GM12878 (cell line): ENCODE measurements around the gene PRUNE1. TPM values are rescaled to one million over a fixed set of nuclear protein-coding genes. Genes with fewer than 3 reads are reported as not detected.
A peak's percentile ranks its signal among the peaks of the same experiment; 100 is the strongest.

Experiments
- ATAC-seq: fragments of 200-7000 bp; cut with Tn5 transposase; 3 replicates; pipeline ENCODE4 v1.9.1; 2020; ENCODE audit warnings: mild to moderate bottlenecking, moderate library complexity
- BruUV-seq: library from RNA; stranded (reverse); fragments of 400-500 nt; replicated peaks from 2 replicates; lab custom pipeline; 2021; lab: Mats Ljungman, UMichigan
- CTCF ChIA-PET: fragments of 300-600 bp; sonication (Branson Sonifier 250); formaldehyde crosslinking; extraction: SDS; loops from one replicate; lab custom pipeline; 2021; ENCODE audit warnings: inconsistent platforms; lab: Yijun Ruan, JAX
- POLR2A ChIA-PET: fragments of 350-600 bp; formaldehyde crosslinking; extraction: SDS; loops from one replicate; lab custom pipeline; 2021; ENCODE audit warnings: inconsistent platforms; lab: Charles Lee
- RAD21 ChIA-PET: fragments of 300-600 bp; sonication (Branson Sonifier 250); formaldehyde crosslinking; loops from one replicate; lab custom pipeline; 2023; ENCODE audit warnings: antibody characterized with exemption; ENCODE audit not compliant: unreplicated experiment; lab: Charles Lee
- SMC1A ChIA-PET: fragments of 300-600 bp; sonication (Branson Sonifier 250); formaldehyde crosslinking; loops from one replicate; lab custom pipeline; 2023; ENCODE audit not compliant: unreplicated experiment, uncharacterized antibody; lab: Charles Lee
- DNase-seq: peaks from one replicate; pipeline ENCODE4 v3.0.0-alpha.2; 2011; ENCODE audit warnings: low read depth, low spot score
- FAIRE-seq: peaks from 3 replicates; lab custom pipeline; 2011; peaks lifted over from hg19 to GRCh38; lab: Jason Lieb, UNC
- H2AFZ ChIP-seq: 2 replicates; pipeline ENCODE4 v1.6.0; 2011; ENCODE audit warnings: low read depth, low read length, control low read depth; ENCODE audit not compliant: control insufficient read depth
- H3K27ac ChIP-seq: 2 replicates; pipeline ENCODE4 v1.5.1; 2011; ENCODE audit warnings: control low read depth; ENCODE audit not compliant: control insufficient read depth, insufficient read depth
- H3K27me3 ChIP-seq, 2 experiments: replicated peaks in 1 of 2; 2 replicates each; pipeline versions ENCODE4 v1.6.0 to v1.6.1; 2011; ENCODE audit warnings: low read length in 1 of 2; ENCODE audit not compliant: control insufficient read depth in 2 of 2, insufficient read depth in 2 of 2
- H3K36me3 ChIP-seq, 2 experiments: 2 replicates each; pipeline ENCODE4 v1.5.1; 2011; ENCODE audit warnings: low read length in 1 of 2; ENCODE audit not compliant: control insufficient read depth in 2 of 2, insufficient read depth in 2 of 2
- H3K4me1 ChIP-seq: 2 replicates; pipeline ENCODE4 v1.6.1; 2011; ENCODE audit warnings: mild to moderate bottlenecking, low read length, moderate library complexity, mixed read lengths; ENCODE audit not compliant: control insufficient read depth, insufficient read depth
- H3K4me2 ChIP-seq: 2 replicates; pipeline ENCODE4 v1.6.0; 2011; ENCODE audit warnings: control low read depth; ENCODE audit not compliant: control insufficient read depth, insufficient read depth
- H3K4me3 ChIP-seq: fragments of 200-600 bp; sonication (generic); 2 replicates; pipeline ENCODE4 v1.5.1; 2016
- H3K79me2 ChIP-seq: 2 replicates; pipeline ENCODE4 v1.6.0; 2011; ENCODE audit warnings: low read length; ENCODE audit not compliant: control insufficient read depth, insufficient read depth
- H3K9ac ChIP-seq: 2 replicates; pipeline ENCODE4 v1.8.0; 2011; ENCODE audit warnings: low read length, control low read depth, mixed read lengths; ENCODE audit not compliant: control insufficient read depth, insufficient read depth
- H3K9me3 ChIP-seq: replicated peaks from 3 replicates; pipeline ENCODE4 v1.5.1; 2011; ENCODE audit warnings: mild to moderate bottlenecking, low read length; ENCODE audit not compliant: control insufficient read depth, insufficient read depth
- H4K20me1 ChIP-seq: 2 replicates; pipeline ENCODE4 v1.6.0; 2011; ENCODE audit not compliant: control insufficient read depth, insufficient read depth
- BACH1 ChIP-seq: fragments of 450-650 bp; IDR thresholded peaks from 2 replicates; pipeline ENCODE4 v1.6.1; 2017; ENCODE audit warnings: mild to moderate bottlenecking, borderline replicate concordance
- DPF2 ChIP-seq: fragments of 450-650 bp; IDR thresholded peaks from 2 replicates; pipeline ENCODE4 v1.6.1; 2017; ENCODE audit warnings: mild to moderate bottlenecking
- EED ChIP-seq: sonication (generic); IDR thresholded peaks from 2 replicates; pipeline ENCODE4 v1.6.1; 2016; ENCODE audit warnings: antibody characterized with exemption, low read depth
- HCFC1 ChIP-seq: fragments of 150-350 bp; IDR thresholded peaks from 2 replicates; pipeline ENCODE4 v1.6.1; 2014; ENCODE audit warnings: low read length
- HSF1 ChIP-seq: fragments of 150-350 bp; IDR thresholded peaks from 2 replicates; pipeline ENCODE4 v1.6.1; 2014; ENCODE audit warnings: mild to moderate bottlenecking, low read depth, low read length
- LARP7 ChIP-seq: fragments of 450-650 bp; IDR thresholded peaks from 2 replicates; pipeline ENCODE4 v1.6.1; 2017; ENCODE audit warnings: mild to moderate bottlenecking
- NFYB ChIP-seq: IDR thresholded peaks from 2 replicates; pipeline ENCODE4 v1.6.1; 2011; ENCODE audit warnings: low read depth, mild to moderate bottlenecking, low read length, improper control_type of control experiment, moderate library complexity; ENCODE audit not compliant: insufficient read depth
- POLR2A ChIP-seq: IDR thresholded peaks from 2 replicates; pipeline ENCODE4 v1.6.1; 2011; ENCODE audit warnings: low read depth, mild to moderate bottlenecking, low read length
- RB1 ChIP-seq: fragments of 450-650 bp; formaldehyde crosslinking; IDR thresholded peaks from 2 replicates; pipeline ENCODE4 v1.6.1; 2017; ENCODE audit warnings: mild to moderate bottlenecking, borderline replicate concordance
- SIN3A ChIP-seq: IDR thresholded peaks from 2 replicates; pipeline ENCODE4 v1.6.1; 2012; ENCODE audit warnings: low read depth, low read length, improper control_type of control experiment
- SP1 ChIP-seq: IDR thresholded peaks from one replicate; pipeline ENCODE4 v1.6.1; 2011; ENCODE audit warnings: low read depth, low read length
- ZNF207 ChIP-seq: fragments of 450-650 bp; IDR thresholded peaks from 2 replicates; pipeline ENCODE4 v1.6.1; 2014; ENCODE audit warnings: antibody characterized with exemption, mild to moderate bottlenecking, borderline replicate concordance
- ZSCAN29 ChIP-seq: fragments of 450-650 bp; IDR thresholded peaks from 2 replicates; pipeline ENCODE4 v1.6.1; 2017; ENCODE audit warnings: mild to moderate bottlenecking, moderate library complexity
- WGBS: methylation state at CpG from one replicate; pipeline ENCODE4 v1.1.6; 2016; ENCODE audit warnings: low lambda C conversion rate; ENCODE audit not compliant: insufficient replicate concordance, insufficient coverage; ENCODE audit errors: missing lambda C conversion rate; 5-methylcytosine and 5-hydroxymethylcytosine counted together
- in situ Hi-C: fragments of 300-500 bp; cut with MboI; formaldehyde crosslinking; loops from 9 replicates; pipeline ENCODE4 v1.14.3; 2018; ENCODE audit warnings: mixed read lengths
- intact Hi-C: fragments of 100-400 bp; cut with micrococcal nuclease; formaldehyde crosslinking; loops from one replicate; pipeline ENCODE4 v1.14.2; 2022; ENCODE audit not compliant: unreplicated experiment
- polyA plus RNA-seq, 11 experiments: library from polyadenylated mRNA; depleted of rRNA in 4 of 11; unstranded in 6 of 11; stranded (reverse) in 5 of 11; fragments of >200 nt; fragmentation: Nextera tagmentation in 4 of 11; fragmentation: Illumina TruSeq in 1 of 11; extraction: Ambion mirVana in 4 of 11; extraction: Trizol in 1 of 11; gene quantifications; 1 replicate in 1 of 11; 2 replicates in 10 of 11; pipeline versions ENCODE4 v1.2.1 to v1.2.3, GENCODE V29; 2011 to 2016; ENCODE audit warnings: inconsistent platforms in 2 of 11, missing spikeins in 2 of 11, low read depth in 1 of 11
- total RNA-seq, 4 experiments: library from RNA; depleted of rRNA in 3 of 4; stranded (reverse); fragments of >200 nt in 3 of 4; fragmentation: Illumina TruSeq in 1 of 4; extraction: Trizol in 1 of 4; gene quantifications; 2 replicates each; pipeline versions ENCODE4 v1.2.1 to v1.2.3, GENCODE V29; 2013 to 2021
- TF ChIP-seq, protein P1 (sequence below): fragments of 450-650 bp; IDR thresholded peaks from 2 replicates; pipeline ENCODE4 v1.6.1; 2014; ENCODE audit warnings: mild to moderate bottlenecking
- TF ChIP-seq, protein P2 (sequence below): fragments of 450-650 bp; conservative IDR thresholded peaks from 2 replicates; pipeline ENCODE4 v1.6.1; 2017; ENCODE audit warnings: mild to moderate bottlenecking, moderate library complexity
- TF ChIP-seq, protein P3 (sequence below): fragments of 150-350 bp; IDR thresholded peaks from 2 replicates; pipeline ENCODE4 v1.6.1; 2016; ENCODE audit warnings: low read depth, low read length

The PRUNE1 gene
- total and polyA plus RNA-seq, 10 of the 15 experiments (the other 5 are each of a cell fraction or from before 2014, with no cell fraction given), result 4.7 to 24.5 (median 12.4) TPM

DNA sequence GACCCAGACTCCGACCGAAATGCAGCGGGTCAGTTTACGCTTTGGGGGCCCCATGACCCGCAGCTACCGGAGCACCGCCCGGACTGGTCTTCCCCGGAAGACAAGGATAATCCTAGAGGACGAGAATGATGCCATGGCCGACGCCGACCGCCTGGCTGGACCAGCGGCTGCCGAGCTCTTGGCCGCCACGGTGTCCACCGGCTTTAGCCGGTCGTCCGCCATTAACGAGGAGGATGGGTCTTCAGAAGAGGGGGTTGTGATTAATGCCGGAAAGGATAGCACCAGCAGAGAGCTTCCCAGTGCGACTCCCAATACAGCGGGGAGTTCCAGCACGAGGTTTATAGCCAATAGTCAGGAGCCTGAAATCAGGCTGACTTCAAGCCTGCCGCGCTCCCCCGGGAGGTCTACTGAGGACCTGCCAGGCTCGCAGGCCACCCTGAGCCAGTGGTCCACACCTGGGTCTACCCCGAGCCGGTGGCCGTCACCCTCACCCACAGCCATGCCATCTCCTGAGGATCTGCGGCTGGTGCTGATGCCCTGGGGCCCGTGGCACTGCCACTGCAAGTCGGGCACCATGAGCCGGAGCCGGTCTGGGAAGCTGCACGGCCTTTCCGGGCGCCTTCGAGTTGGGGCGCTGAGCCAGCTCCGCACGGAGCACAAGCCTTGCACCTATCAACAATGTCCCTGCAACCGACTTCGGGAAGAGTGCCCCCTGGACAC lies 39.8 kb downstream of the PRUNE1 start:
- Histone ChIP-seq H3K9me3 (no peaks in the 10 kb centered on the region), H2AFZ (peak overlapping the region; percentile 82), H3K79me2 (no peaks in the 10 kb centered on the region), H3K4me2 (peak overlapping the region; percentile 99), H3K4me3 (peak overlapping the region; percentile 87), H3K4me1 (peaks cover 8% of the 10 kb centered on the region; the same call in 1 of the 2 replicates), H4K20me1 (no peaks in the 10 kb centered on the region; the same call in 1 of the 2 replicates), H3K9ac (peak overlapping the region; percentile 66), H3K27ac (peak overlapping the region; percentile 49), H3K27me3 (no peaks in the 10 kb centered on the region), H3K36me3 (peaks cover 3 to 13% of the 10 kb centered on the region in 2 experiments)
- in situ Hi-C loops (no loop called here), intact Hi-C loops (no loop called here)
- SMC1A ChIA-PET, result interaction anchor here (0.6 to 2.8 kb wide), 6 partner anchors 8 to 53 kb away, joined by 3 to 9 read pairs (median 6); partner anchors contain the start of gene MLLT11
- TSS peak; percentile 88 for BruUV-seq
- no peak for DNase-seq
- CTCF ChIA-PET, result interaction anchor here (0.6 to 9.5 kb wide), 16 partner anchors 9 to 956 kb away, joined by 3 to 76 read pairs (median 4); partner anchors contain the start of genes CDC42SE1, GABPB2, MINDY1 and MLLT11
- POLR2A ChIA-PET, result interaction anchor here (0.9 to 5.6 kb wide), 3 partner anchors 9 to 22 kb away, joined by 3 to 65 read pairs (median 4); partner anchors contain the start of genes CDC42SE1, GABPB2 and MLLT11
- 6% methylated on average over 48 of the region's 48 CpGs for WGBS
- RAD21 ChIA-PET, result interaction anchor here (0.8 to 2.2 kb wide), 5 partner anchors 10 to 109 kb away, joined by 3 to 12 read pairs (median 6); partner anchors contain the start of genes MINDY1 and TNFAIP8L2
- ATAC-seq, result peak; percentile 85
- peak; percentile 68 for FAIRE-seq
- TF ChIP-seq ZNF207 (no peak), EED (peak; percentile 3; the same call in 1 of the 2 replicates), HCFC1 (no peak), RB1 (no peak), SP1 (no peak), POLR2A (peak; percentile 77; the same call in 1 of the 2 replicates), SIN3A (0 out of 2 replicates have a peak, but pooled peaks have one; percentile 46), LARP7 (no peak), ZSCAN29 (no peak), NFYB (no peak), HSF1 (no peak), DPF2 (0 out of 2 replicates have a peak, but pooled peaks have one; percentile 54), BACH1 (no peak; the same call in 1 of the 2 replicates)
- TF ChIP-seq, protein P1, sequence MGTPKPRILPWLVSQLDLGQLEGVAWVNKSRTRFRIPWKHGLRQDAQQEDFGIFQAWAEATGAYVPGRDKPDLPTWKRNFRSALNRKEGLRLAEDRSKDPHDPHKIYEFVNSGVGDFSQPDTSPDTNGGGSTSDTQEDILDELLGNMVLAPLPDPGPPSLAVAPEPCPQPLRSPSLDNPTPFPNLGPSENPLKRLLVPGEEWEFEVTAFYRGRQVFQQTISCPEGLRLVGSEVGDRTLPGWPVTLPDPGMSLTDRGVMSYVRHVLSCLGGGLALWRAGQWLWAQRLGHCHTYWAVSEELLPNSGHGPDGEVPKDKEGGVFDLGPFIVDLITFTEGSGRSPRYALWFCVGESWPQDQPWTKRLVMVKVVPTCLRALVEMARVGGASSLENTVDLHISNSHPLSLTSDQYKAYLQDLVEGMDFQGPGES, result no peak
- TF ChIP-seq, protein P2, sequence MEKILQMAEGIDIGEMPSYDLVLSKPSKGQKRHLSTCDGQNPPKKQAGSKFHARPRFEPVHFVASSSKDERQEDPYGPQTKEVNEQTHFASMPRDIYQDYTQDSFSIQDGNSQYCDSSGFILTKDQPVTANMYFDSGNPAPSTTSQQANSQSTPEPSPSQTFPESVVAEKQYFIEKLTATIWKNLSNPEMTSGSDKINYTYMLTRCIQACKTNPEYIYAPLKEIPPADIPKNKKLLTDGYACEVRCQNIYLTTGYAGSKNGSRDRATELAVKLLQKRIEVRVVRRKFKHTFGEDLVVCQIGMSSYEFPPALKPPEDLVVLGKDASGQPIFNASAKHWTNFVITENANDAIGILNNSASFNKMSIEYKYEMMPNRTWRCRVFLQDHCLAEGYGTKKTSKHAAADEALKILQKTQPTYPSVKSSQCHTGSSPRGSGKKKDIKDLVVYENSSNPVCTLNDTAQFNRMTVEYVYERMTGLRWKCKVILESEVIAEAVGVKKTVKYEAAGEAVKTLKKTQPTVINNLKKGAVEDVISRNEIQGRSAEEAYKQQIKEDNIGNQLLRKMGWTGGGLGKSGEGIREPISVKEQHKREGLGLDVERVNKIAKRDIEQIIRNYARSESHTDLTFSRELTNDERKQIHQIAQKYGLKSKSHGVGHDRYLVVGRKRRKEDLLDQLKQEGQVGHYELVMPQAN, result no peak
- TF ChIP-seq, protein P3, sequence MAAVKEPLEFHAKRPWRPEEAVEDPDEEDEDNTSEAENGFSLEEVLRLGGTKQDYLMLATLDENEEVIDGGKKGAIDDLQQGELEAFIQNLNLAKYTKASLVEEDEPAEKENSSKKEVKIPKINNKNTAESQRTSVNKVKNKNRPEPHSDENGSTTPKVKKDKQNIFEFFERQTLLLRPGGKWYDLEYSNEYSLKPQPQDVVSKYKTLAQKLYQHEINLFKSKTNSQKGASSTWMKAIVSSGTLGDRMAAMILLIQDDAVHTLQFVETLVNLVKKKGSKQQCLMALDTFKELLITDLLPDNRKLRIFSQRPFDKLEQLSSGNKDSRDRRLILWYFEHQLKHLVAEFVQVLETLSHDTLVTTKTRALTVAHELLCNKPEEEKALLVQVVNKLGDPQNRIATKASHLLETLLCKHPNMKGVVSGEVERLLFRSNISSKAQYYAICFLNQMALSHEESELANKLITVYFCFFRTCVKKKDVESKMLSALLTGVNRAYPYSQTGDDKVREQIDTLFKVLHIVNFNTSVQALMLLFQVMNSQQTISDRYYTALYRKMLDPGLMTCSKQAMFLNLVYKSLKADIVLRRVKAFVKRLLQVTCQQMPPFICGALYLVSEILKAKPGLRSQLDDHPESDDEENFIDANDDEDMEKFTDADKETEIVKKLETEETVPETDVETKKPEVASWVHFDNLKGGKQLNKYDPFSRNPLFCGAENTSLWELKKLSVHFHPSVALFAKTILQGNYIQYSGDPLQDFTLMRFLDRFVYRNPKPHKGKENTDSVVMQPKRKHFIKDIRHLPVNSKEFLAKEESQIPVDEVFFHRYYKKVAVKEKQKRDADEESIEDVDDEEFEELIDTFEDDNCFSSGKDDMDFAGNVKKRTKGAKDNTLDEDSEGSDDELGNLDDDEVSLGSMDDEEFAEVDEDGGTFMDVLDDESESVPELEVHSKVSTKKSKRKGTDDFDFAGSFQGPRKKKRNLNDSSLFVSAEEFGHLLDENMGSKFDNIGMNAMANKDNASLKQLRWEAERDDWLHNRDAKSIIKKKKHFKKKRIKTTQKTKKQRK, result no peak
